ENCODE measurements around the gene CSMD2. TPM values are rescaled to one million over a fixed set of nuclear protein-coding genes. Genes with fewer than 3 reads are reported as not detected.

The CSMD2 gene
- total RNA-seq, 4 donors from 2014 or later, result 8.6 TPM; not detected in 3

DNA sequence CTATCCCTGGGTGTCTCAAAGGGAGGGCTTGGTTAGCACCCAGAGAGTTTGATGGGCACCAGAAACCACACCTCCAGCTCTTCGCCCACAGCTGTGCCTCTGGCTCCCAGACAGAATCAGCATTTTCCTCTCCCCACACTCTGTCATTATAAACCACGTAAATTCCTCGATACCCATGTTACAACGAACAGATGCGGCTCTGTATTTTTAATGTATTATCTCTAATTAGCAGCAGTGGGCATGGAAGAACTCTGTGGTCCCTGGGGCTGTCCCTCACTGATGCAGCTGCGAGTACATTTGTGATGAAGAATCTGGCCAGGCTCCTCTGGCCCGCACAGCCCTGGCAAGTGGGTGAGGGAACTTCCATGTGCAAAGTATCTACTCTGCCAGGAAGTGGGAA, 290.4 kb downstream of the CSMD2 start:
- Histone ChIP-seq H3K27ac (no peak overlapping the region), H3K27me3 (no peaks in the 10 kb centered on the region), H3K36me3 (no peaks in the 10 kb centered on the region), H3K4me3 (no peak overlapping the region), H3K9me3 (no peaks in the 10 kb centered on the region), H3K4me1 (no peaks in the 10 kb centered on the region)
- no peak for DNase-seq
- TF ChIP-seq, protein P1, sequence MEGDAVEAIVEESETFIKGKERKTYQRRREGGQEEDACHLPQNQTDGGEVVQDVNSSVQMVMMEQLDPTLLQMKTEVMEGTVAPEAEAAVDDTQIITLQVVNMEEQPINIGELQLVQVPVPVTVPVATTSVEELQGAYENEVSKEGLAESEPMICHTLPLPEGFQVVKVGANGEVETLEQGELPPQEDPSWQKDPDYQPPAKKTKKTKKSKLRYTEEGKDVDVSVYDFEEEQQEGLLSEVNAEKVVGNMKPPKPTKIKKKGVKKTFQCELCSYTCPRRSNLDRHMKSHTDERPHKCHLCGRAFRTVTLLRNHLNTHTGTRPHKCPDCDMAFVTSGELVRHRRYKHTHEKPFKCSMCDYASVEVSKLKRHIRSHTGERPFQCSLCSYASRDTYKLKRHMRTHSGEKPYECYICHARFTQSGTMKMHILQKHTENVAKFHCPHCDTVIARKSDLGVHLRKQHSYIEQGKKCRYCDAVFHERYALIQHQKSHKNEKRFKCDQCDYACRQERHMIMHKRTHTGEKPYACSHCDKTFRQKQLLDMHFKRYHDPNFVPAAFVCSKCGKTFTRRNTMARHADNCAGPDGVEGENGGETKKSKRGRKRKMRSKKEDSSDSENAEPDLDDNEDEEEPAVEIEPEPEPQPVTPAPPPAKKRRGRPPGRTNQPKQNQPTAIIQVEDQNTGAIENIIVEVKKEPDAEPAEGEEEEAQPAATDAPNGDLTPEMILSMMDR (IDR thresholded peaks at IDR 0.05), result no peak
- intact Hi-C loops (cut with DNase I; ENCODE audit: low total_unique reads), result no loop called here

DNA sequence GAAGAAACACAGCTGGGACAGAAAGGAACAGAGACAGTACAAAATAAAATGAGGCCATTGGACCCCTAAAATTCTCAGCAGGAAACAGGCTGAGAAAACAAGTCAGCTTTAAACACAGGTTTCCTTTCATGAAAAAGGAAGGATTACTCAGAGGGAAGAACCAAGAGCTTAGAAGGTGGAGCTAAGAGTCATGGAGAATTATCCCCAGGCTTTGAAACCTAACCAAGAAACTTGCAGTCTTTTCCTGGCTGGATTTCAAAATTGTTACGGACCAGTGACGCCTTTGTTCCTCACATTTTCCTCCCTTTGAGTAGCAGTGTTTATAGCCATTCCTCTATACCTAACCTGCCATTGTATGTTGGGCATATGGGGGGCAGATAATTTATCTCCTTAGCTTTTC, 292.3 kb downstream of the CSMD2 start:
- intact Hi-C loops (cut with DNase I; ENCODE audit: low total_unique reads), result no loop called here

DNA sequence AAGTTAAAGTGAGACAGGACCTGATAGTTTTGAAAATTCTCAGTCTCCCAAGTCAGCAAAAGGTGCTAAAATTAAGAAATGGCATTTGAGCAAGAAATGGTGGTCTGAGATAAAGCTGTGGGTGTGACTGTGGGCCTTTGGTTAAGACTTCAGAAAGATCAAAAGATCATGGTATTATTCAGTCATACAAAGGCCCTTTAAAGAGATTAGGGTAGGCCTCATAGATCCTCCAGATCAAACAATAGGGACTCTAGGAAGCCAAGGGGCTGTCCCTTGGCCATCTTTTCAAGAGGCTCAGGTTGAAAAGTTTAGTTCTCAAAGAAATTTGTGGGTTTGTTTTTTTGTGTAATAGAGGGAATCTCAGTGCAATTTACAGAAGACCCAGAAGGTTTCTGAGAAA, 292.8 kb downstream of the CSMD2 start:
- Histone ChIP-seq H3K27me3 (no peaks in the 10 kb centered on the region), H3K4me3 (no peak overlapping the region), H3K36me3 (no peaks in the 10 kb centered on the region), H3K9me3 (no peaks in the 10 kb centered on the region), H3K27ac (no peak overlapping the region), H3K4me1 (no peaks in the 10 kb centered on the region)
- TF ChIP-seq POLR2A (IDR thresholded peaks at IDR 0.05), result no peak
- TF ChIP-seq, protein P1 (IDR thresholded peaks at IDR 0.05), result no peak
- DNase-seq, result no peak
- intact Hi-C loops (cut with DNase I; ENCODE audit: low total_unique reads), result no loop called here

More for the DNA sequence above, 292.3 kb downstream of the CSMD2 start:
- TF ChIP-seq POLR2A (IDR thresholded peaks at IDR 0.05), result no peak
- TF ChIP-seq, protein P1 (IDR thresholded peaks at IDR 0.05), result no peak
- Histone ChIP-seq H3K4me3 (no peak overlapping the region), H3K4me1 (no peaks in the 10 kb centered on the region), H3K27me3 (no peaks in the 10 kb centered on the region), H3K27ac (no peak overlapping the region), H3K36me3 (no peaks in the 10 kb centered on the region), H3K9me3 (no peaks in the 10 kb centered on the region)
- no peak for DNase-seq

GRCh38 chr1:33867684-33868083, 297.3 kb downstream of the CSMD2 start:
- Histone ChIP-seq H3K9me3 (no peaks in the 10 kb centered on the region), H3K4me1 (no peaks in the 10 kb centered on the region), H3K27ac (no peak overlapping the region), H3K4me3 (no peak overlapping the region), H3K36me3 (no peaks in the 10 kb centered on the region), H3K27me3 (no peaks in the 10 kb centered on the region)
- no peak for TF ChIP-seq POLR2A (IDR thresholded peaks at IDR 0.05)
- TF ChIP-seq, protein P1 (IDR thresholded peaks at IDR 0.05), result no peak
- no peak for DNase-seq
- intact Hi-C loops (cut with DNase I; ENCODE audit: low total_unique reads), result no loop called here

DNA sequence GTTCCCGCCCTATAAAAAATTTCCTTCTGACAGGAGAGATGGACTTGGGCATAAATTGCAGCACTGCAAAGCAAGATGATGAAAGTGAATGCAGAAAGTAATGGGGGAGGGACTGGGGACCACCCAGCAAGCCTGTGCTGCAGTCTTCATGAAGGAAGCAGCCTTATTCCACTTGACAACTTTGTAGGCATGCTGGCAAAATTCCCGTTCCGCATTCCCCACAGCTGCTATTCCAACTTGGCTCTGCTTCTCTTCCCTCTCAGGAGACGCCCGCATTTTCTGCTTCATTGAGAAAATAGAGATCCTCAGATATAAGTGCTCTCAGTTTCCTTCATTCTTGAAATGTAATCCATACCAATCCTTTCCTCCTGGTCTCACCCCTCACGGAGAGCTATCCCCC, 298.7 kb downstream of the CSMD2 start:
- intact Hi-C loops (cut with DNase I; ENCODE audit: low total_unique reads), result no loop called here
- no peak for DNase-seq

More for the DNA sequence above, 298.7 kb downstream of the CSMD2 start:
- H3K9me3 ChIP-seq, result no peaks in the 10 kb centered on the region
- H3K4me1 ChIP-seq, result no peaks in the 10 kb centered on the region
- H3K4me3 ChIP-seq, result no peak overlapping the region
- no peak overlapping the region for H3K27ac ChIP-seq
- no peaks in the 10 kb centered on the region for H3K36me3 ChIP-seq
- H3K27me3 ChIP-seq, result no peaks in the 10 kb centered on the region
- TF ChIP-seq, protein P1 (IDR thresholded peaks at IDR 0.05), result no peak
- TF ChIP-seq POLR2A (IDR thresholded peaks at IDR 0.05), result no peak
